Mesendoderm (in vitro differentiated cells): ENCODE data around the gene LMO2.

Experiments
- DNase-seq: peaks from one replicate; pipeline ENCODE4 v3.0.0; 2013
- H2AK5ac ChIP-seq: 2 replicates; pipeline ENCODE4 v1.6.1; 2013; ENCODE audit warnings: low read length, inconsistent platforms
- H2BK120ac ChIP-seq: 2 replicates; pipeline ENCODE4 v1.6.1; 2013; ENCODE audit warnings: low read depth, mild to moderate bottlenecking, low read length, moderate library complexity, mixed read lengths
- H2BK15ac ChIP-seq: replicated peaks from 2 replicates; pipeline ENCODE4 v1.6.1; 2013; ENCODE audit warnings: low read depth, mild to moderate bottlenecking, moderate library complexity
- H2BK5ac ChIP-seq: 2 replicates; pipeline ENCODE4 v1.6.1; 2013; ENCODE audit warnings: low read length, inconsistent platforms
- H3K18ac ChIP-seq: 2 replicates; pipeline ENCODE4 v1.6.1; 2013; ENCODE audit warnings: mild to moderate bottlenecking, low read length, mixed read lengths
- H3K23ac ChIP-seq: one replicate; pipeline ENCODE4 v1.6.1; 2013; ENCODE audit warnings: low read length
- H3K27ac ChIP-seq: 2 replicates; pipeline ENCODE4 v1.5.1; 2013; ENCODE audit warnings: low read depth, mild to moderate bottlenecking, inconsistent platforms, low read length, moderate library complexity
- H3K27me3 ChIP-seq: 2 replicates; pipeline ENCODE4 v1.6.1; 2013; ENCODE audit warnings: low read length, control low read depth, mild to moderate bottlenecking, inconsistent platforms; ENCODE audit not compliant: insufficient read depth, poor library complexity
- H3K36me3 ChIP-seq: 2 replicates; pipeline ENCODE4 v1.6.1; 2013; ENCODE audit warnings: low read length, inconsistent platforms; ENCODE audit not compliant: control insufficient read depth, insufficient read depth
- H3K4ac ChIP-seq: one replicate; pipeline ENCODE4 v1.6.1; 2013; ENCODE audit warnings: low read depth, mild to moderate bottlenecking, low read length, moderate library complexity
- H3K4me1 ChIP-seq: 2 replicates; pipeline ENCODE4 v1.6.1; 2013; ENCODE audit warnings: low read depth, low read length, inconsistent platforms; ENCODE audit not compliant: control insufficient read depth
- H3K4me2 ChIP-seq: 2 replicates; pipeline ENCODE4 v1.6.1; 2013; ENCODE audit warnings: low read length
- H3K4me3 ChIP-seq: 2 replicates; pipeline ENCODE4 v1.5.1; 2013; ENCODE audit warnings: mild to moderate bottlenecking, low read length
- H3K56ac ChIP-seq: one replicate; pipeline ENCODE4 v1.6.1; 2013; ENCODE audit warnings: low read length
- H3K79me1 ChIP-seq: 2 replicates; pipeline ENCODE4 v1.6.1; 2013; ENCODE audit warnings: low read length, inconsistent platforms
- H3K79me2 ChIP-seq: 2 replicates; pipeline ENCODE4 v1.6.1; 2013; ENCODE audit warnings: mild to moderate bottlenecking, low read length; ENCODE audit not compliant: control insufficient read depth, insufficient read depth
- H3K9ac ChIP-seq: 2 replicates; pipeline ENCODE4 v1.6.1; 2013; ENCODE audit warnings: low read length, inconsistent platforms
- H4K5ac ChIP-seq: one replicate; pipeline ENCODE4 v1.6.1; 2013; ENCODE audit warnings: low read length
- H4K8ac ChIP-seq: one replicate; pipeline ENCODE4 v1.6.1; 2013; ENCODE audit warnings: low read depth, mild to moderate bottlenecking, control low read depth, low read length, moderate library complexity
- WGBS: extraction: QIAGEN DNeasy Blood & Tissue Kit; methylation state at CpG from one replicate; pipeline ENCODE4 v1.1.7; 2013; ENCODE audit warnings: low lambda C conversion rate, missing lambda C conversion rate; ENCODE audit not compliant: insufficient coverage; ENCODE audit errors: extremely low coverage; 5-methylcytosine and 5-hydroxymethylcytosine counted together

The LMO2 gene

DNA sequence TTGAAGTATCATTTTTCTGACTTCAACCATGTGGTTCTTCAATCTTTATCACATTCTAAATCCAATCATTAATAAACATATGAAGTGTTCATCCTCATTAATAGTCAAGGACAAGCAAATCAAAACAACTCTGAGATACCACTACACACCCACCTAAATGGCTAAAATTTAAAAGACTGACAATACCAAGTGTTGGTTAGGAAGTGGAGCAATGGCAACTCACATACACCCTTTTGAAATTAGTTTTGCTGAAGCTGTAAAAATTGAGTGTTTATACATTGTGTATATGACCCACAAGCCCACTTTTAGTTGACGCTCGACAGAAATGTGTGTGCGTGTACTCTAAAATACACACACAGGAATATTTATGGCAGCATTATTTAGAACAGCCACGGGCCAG, 36.7 kb upstream of the LMO2 start:
- Histone ChIP-seq H3K79me1 (no peaks in the 10 kb centered on the region), H3K4ac (no peak overlapping the region), H3K27me3 (no peaks in the 10 kb centered on the region), H2AK5ac (no peak overlapping the region), H3K4me1 (peaks cover 3% of the 10 kb centered on the region), H3K4me3 (no peak overlapping the region), H3K79me2 (no peaks in the 10 kb centered on the region), H2BK5ac (no peak overlapping the region), H3K56ac (no peak overlapping the region), H3K27ac (no peak overlapping the region), H2BK120ac (no peak overlapping the region), H3K23ac (no peak overlapping the region), H4K5ac (no peak overlapping the region), H4K8ac (no peak overlapping the region), H2BK15ac (no peak overlapping the region), H3K36me3 (no peaks in the 10 kb centered on the region), H3K4me2 (no peak overlapping the region), H3K18ac (no peak overlapping the region), H3K9ac (no peak overlapping the region)
- DNase-seq = no peak
- WGBS = no CpG with 5 or more reads among the region's 4 CpGs

DNA sequence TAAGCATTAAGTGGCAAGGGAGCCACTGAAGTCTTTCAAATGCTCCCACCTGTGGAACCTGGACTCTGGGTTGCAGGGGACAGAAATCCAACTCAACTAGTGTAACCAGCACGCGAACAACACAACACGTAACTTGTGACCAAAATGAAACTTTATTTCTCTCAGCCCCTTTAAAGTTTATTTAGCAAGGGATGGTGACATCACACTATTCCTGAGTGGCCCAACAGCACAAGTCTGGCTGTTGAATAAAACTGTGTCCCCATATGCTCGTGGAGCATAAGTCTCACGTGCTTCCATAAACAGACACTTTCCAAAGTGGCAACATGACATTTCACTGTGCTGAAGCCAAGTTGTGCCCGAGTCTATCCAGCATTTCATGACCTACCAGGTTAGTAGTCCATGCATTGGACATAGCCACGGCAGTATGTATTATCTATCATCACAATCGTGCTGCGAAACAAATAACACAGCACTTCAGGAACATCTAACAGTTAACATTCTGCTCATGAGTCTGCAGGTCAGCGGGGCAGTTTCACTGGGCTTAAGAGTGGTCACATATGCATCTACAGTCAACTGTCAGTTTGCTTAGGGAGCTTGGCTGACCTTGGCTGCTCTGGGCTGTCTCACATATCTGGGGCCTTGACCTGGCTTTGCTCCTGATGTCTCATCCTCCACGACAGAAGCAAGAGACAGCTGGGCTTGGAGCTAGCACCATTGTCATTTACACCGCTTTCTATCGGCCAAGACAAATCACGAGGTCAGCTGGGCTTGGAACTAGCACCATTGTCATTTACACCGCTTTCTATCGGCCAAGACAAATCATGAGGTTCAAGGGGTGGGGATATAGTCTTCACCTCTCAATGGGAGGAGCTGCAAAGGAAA, 35.0 kb upstream of the LMO2 start:
- Histone ChIP-seq H3K4ac (no peak overlapping the region), H3K4me2 (no peak overlapping the region), H3K36me3 (no peaks in the 10 kb centered on the region), H2BK120ac (no peak overlapping the region), H3K18ac (no peak overlapping the region), H4K5ac (no peak overlapping the region), H3K56ac (no peak overlapping the region), H2BK15ac (no peak overlapping the region), H3K4me3 (no peak overlapping the region), H3K79me2 (no peaks in the 10 kb centered on the region), H3K23ac (no peak overlapping the region), H2AK5ac (no peak overlapping the region), H3K4me1 (no peaks in the 10 kb centered on the region), H3K79me1 (no peaks in the 10 kb centered on the region), H3K9ac (no peak overlapping the region), H3K27ac (no peak overlapping the region), H4K8ac (no peak overlapping the region), H2BK5ac (no peak overlapping the region), H3K27me3 (no peaks in the 10 kb centered on the region)
- DNase-seq = no peak
- WGBS = no CpG with 5 or more reads among the region's 16 CpGs

DNA sequence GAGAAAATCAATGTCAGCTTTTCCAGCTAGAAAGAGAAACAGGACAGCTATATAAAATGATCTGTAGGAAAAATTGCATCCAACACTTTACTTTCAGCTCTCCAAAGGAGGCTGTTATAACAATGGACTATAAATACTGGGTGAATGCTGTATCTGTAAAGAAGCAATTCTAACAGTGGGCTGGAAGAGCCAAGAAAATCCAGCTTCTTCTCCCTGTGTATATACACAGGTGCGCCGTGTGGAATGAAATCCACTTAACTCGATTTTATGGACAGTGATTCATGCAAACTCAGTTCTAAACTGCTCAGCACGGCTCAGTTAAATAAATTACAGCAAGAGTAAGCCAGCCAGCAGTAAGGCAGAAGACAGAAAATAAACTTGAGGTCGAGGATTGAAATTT, 32.5 kb upstream of the LMO2 start:
- DNase-seq = no peak
- H3K27ac ChIP-seq = no peak overlapping the region

DNA sequence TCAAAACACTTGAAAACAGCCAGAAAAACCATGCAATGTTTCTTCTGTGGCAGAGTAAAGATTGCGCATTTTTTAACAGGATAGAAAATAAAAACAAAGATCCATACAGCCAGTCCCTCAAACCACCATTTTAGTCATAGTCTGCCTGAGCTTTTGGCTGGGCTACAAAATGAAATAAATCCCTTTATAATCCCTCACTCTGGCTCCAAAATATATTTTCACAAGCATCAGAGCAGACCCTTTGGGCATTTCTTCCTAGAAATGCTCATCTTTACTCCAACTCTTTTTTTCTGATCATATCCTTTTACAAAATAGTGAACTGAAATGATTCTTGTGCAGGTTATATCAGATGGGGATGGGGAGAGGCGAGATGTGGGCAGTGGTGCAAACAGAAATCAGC, 31.8 kb upstream of the LMO2 start:
- Histone ChIP-seq H3K23ac (no peak overlapping the region), H3K36me3 (no peaks in the 10 kb centered on the region), H3K27me3 (no peaks in the 10 kb centered on the region), H2BK5ac (no peak overlapping the region), H3K4me3 (no peak overlapping the region), H3K79me2 (no peaks in the 10 kb centered on the region), H2AK5ac (no peak overlapping the region), H3K4me1 (no peaks in the 10 kb centered on the region), H2BK15ac (no peak overlapping the region), H3K79me1 (no peaks in the 10 kb centered on the region), H2BK120ac (no peak overlapping the region), H4K5ac (no peak overlapping the region), H3K18ac (no peak overlapping the region), H3K4me2 (no peak overlapping the region), H3K27ac (no peak overlapping the region), H3K9ac (no peak overlapping the region), H3K56ac (no peak overlapping the region), H4K8ac (no peak overlapping the region), H3K4ac (no peak overlapping the region)
- no CpG with 5 or more reads among the region's 2 CpGs for WGBS
- no peak for DNase-seq

More for the DNA sequence above, 32.5 kb upstream of the LMO2 start:
- no peak overlapping the region for H3K4me2 ChIP-seq
- H3K18ac ChIP-seq = no peak overlapping the region
- H3K56ac ChIP-seq = no peak overlapping the region
- H2AK5ac ChIP-seq = no peak overlapping the region
- H2BK120ac ChIP-seq = no peak overlapping the region
- no peak overlapping the region for H3K4ac ChIP-seq
- H2BK5ac ChIP-seq = no peak overlapping the region
- no peak overlapping the region for H2BK15ac ChIP-seq
- H4K8ac ChIP-seq = no peak overlapping the region
- no peak overlapping the region for H3K23ac ChIP-seq
- H3K79me2 ChIP-seq = no peaks in the 10 kb centered on the region
- no peaks in the 10 kb centered on the region for H3K79me1 ChIP-seq
- no peaks in the 10 kb centered on the region for H3K27me3 ChIP-seq
- no peak overlapping the region for H3K9ac ChIP-seq
- no peak overlapping the region for H4K5ac ChIP-seq
- no peaks in the 10 kb centered on the region for H3K4me1 ChIP-seq
- WGBS = no CpG with 5 or more reads among the region's 5 CpGs
- H3K4me3 ChIP-seq = no peak overlapping the region
- no peaks in the 10 kb centered on the region for H3K36me3 ChIP-seq

DNA sequence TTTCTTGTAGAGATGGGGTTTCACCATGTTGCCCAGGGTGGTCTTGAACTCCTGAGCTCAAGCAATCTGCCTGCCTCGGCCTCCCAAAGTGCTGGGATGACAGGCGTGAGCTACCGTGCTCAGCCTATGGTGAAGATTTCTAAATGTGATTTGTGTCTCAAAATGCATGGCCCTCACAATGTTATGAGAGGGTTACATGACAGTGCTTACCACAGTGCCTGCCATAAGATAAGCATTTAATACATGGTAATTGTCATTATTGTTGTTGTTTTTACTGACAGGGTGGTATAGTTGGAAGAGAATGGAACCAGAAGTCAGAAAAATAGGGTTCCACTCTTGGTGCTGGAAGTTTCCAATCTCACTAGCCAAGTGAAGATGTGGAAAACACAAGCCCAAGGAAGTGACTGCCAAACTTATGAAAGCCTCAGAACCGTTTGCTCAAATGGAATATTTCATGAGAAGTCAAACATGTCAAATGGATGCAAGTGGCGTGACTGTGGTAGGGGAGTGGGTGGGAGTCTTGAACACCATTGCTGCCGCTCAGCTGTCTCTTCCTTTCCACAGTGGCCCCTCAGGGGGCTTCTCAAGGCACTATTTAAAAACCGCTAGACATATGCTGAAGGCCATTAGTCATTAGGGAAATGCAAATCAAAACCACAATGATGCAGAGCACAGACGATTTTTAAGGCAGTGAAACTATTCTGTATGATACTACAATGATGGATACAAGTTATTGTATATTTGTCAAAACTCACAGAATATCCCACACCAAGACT, 29.1 kb upstream of the LMO2 start:
- Histone ChIP-seq H3K18ac (no peak overlapping the region), H3K36me3 (no peaks in the 10 kb centered on the region), H4K5ac (no peak overlapping the region), H2BK5ac (no peak overlapping the region), H3K4me3 (no peak overlapping the region), H3K23ac (no peak overlapping the region), H3K4me1 (no peaks in the 10 kb centered on the region), H3K27ac (no peak overlapping the region), H4K8ac (no peak overlapping the region), H3K79me2 (no peaks in the 10 kb centered on the region), H2AK5ac (no peak overlapping the region), H2BK15ac (no peak overlapping the region), H3K56ac (no peak overlapping the region), H3K79me1 (no peaks in the 10 kb centered on the region), H3K9ac (no peak overlapping the region), H3K4me2 (no peak overlapping the region), H3K4ac (no peak overlapping the region), H2BK120ac (no peak overlapping the region), H3K27me3 (no peaks in the 10 kb centered on the region)
- no CpG with 5 or more reads among the region's 8 CpGs for WGBS
- no peak for DNase-seq
